ENCODE measurements around the gene FAM53A.
"Not testable (repeated sequence)": the region's sequence is repeated elsewhere in the genome, so short reads cannot be mapped to it uniquely, and the experiment has no call there.

The FAM53A gene

GRCh38 chr4:1659104-1660043 is 24.7 kb downstream of the FAM53A start:
- DNase-seq (ENCODE audit: low read depth), result no peak

- DNase-seq (ENCODE audit: low read depth), result no peak
Observed at GRCh38 chr4:1658581-1658980, 25.5 kb downstream of the FAM53A start.

GRCh38 chr4:1658146-1658545 is 26.0 kb downstream of the FAM53A start:
- no peak for DNase-seq (ENCODE audit: low read depth)

- no peak for DNase-seq (ENCODE audit: low read depth)
Observed at GRCh38 chr4:1656986-1657385, 27.1 kb downstream of the FAM53A start.

- DNase-seq (ENCODE audit: low read depth), result no peak
Observed at GRCh38 chr4:1656132-1656531, 28.0 kb downstream of the FAM53A start.

GRCh38 chr4:1655676-1656075 is 28.4 kb downstream of the FAM53A start:
- DNase-seq (ENCODE audit: low read depth), result no peak

- DNase-seq (ENCODE audit: low read depth), result no peak
Observed at GRCh38 chr4:1655081-1655480, 29.0 kb downstream of the FAM53A start.

- DNase-seq (ENCODE audit: low read depth), result no peak
Observed at GRCh38 chr4:1654216-1654955, 29.7 kb downstream of the FAM53A start.

GRCh38 chr4:1653776-1654175 is 30.3 kb downstream of the FAM53A start:
- DNase-seq (ENCODE audit: low read depth), result no peak

GRCh38 chr4:1652088-1652487 is 32.0 kb downstream of the FAM53A start:
- no peak for DNase-seq (ENCODE audit: low read depth)

- no peak for DNase-seq (ENCODE audit: low read depth)
Observed at GRCh38 chr4:1651609-1652008, 32.5 kb downstream of the FAM53A start.

GRCh38 chr4:1648962-1649361 is 35.2 kb downstream of the FAM53A start:
- DNase-seq (ENCODE audit: low read depth), result no peak

GRCh38 chr4:1647432-1647831 is 36.7 kb downstream of the FAM53A start:
- no peak for DNase-seq (ENCODE audit: low read depth)

GRCh38 chr4:1646690-1647089 is 37.4 kb downstream of the FAM53A start:
- no peak for DNase-seq (ENCODE audit: low read depth)

GRCh38 chr4:1644891-1645657 is 39.0 kb downstream of the FAM53A start:
- DNase-seq (ENCODE audit: low read depth), result peak; percentile 13

- DNase-seq (ENCODE audit: low read depth), result no peak
Observed at GRCh38 chr4:1643971-1644735, 40.0 kb downstream of the FAM53A start.

- DNase-seq (ENCODE audit: low read depth), result no peak
Observed at GRCh38 chr4:1642196-1642951, 41.7 kb downstream of the FAM53A start.

GRCh38 chr4:1641671-1642070 is 42.4 kb downstream of the FAM53A start:
- DNase-seq (ENCODE audit: low read depth), result no peak

- not testable (repeated sequence) for DNase-seq (ENCODE audit: low read depth)
Observed at GRCh38 chr4:1640716-1641503, 43.2 kb downstream of the FAM53A start.

- DNase-seq (ENCODE audit: low read depth), result no peak
Observed at GRCh38 chr4:1640190-1640589, 43.9 kb downstream of the FAM53A start.

Data from GM04503 (cell line).